K562 (cell line): ENCODE data around the gene MADD. TPM values are rescaled to one million over a fixed set of nuclear protein-coding genes. Genes with fewer than 3 reads are reported as not detected.

ENCODE experiments used
- ETS2 ChIP-seq: IDR thresholded peaks from 2 replicates; pipeline ENCODE4 v1.6.1; 2016; ENCODE audit warnings: borderline replicate concordance, missing genetic modification characterization, mild to moderate bottlenecking, moderate library complexity, missing compliant biosample characterization; ENCODE audit not compliant: poor library complexity, severe bottlenecking
- FOS ChIP-seq: IDR thresholded peaks from 3 replicates; pipeline ENCODE4 v1.6.1; 2011; ENCODE audit not compliant: insufficient read length; ENCODE audit errors: extremely low read depth
- GATAD2B ChIP-seq: fragments of 450-650 bp; IDR thresholded peaks from 2 replicates; pipeline ENCODE4 v1.6.1; 2017; ENCODE audit warnings: mild to moderate bottlenecking, borderline replicate concordance
- HCFC1 ChIP-seq: IDR thresholded peaks from 2 replicates; pipeline ENCODE4 v1.6.1; 2012; ENCODE audit warnings: low read depth, low read length, improper control_type of control experiment
- HMG20B ChIP-seq: fragments of 250-450 bp; sonication (Bioruptor Pico); IDR thresholded peaks from 2 replicates; pipeline ENCODE4 v1.5.0; 2021; ENCODE audit warnings: mild to moderate bottlenecking
- PML ChIP-seq: IDR thresholded peaks from 2 replicates; pipeline ENCODE4 v1.6.1; 2012; ENCODE audit warnings: low read length, inconsistent platforms
- PPARD ChIP-seq: fragments of 250-450 bp; sonication (Bioruptor Pico); IDR thresholded peaks from 2 replicates; pipeline ENCODE4 v1.8.0; 2022; ENCODE audit warnings: inconsistent platforms, mild to moderate bottlenecking, moderate library complexity
- PREB ChIP-seq: sonication (generic); formaldehyde crosslinking; IDR thresholded peaks from 2 replicates; pipeline ENCODE4 v1.8.1; 2023; ENCODE audit warnings: mild to moderate bottlenecking, missing genetic modification reagents
- RAD51 ChIP-seq: fragments of 450-650 bp; IDR thresholded peaks from 2 replicates; pipeline ENCODE4 v1.7.1; 2016; ENCODE audit warnings: low read depth, mild to moderate bottlenecking, borderline replicate concordance
- RNF2 ChIP-seq: sonication (generic); IDR thresholded peaks from 2 replicates; pipeline ENCODE4 v1.6.1; 2016
- SIN3B ChIP-seq: fragments of 450-650 bp; IDR thresholded peaks from 2 replicates; pipeline ENCODE4 v1.6.1; 2017; ENCODE audit warnings: low read depth, mild to moderate bottlenecking, moderate library complexity
- SRSF1 ChIP-seq: fragments of 200-400 bp; formaldehyde crosslinking; IDR thresholded peaks from 2 replicates; pipeline ENCODE4 v1.6.1; 2017; ENCODE audit warnings: mild to moderate bottlenecking, low read depth, low read length, moderate library complexity
- WHSC1 ChIP-seq: IDR thresholded peaks from one replicate; pipeline ENCODE4 v1.6.1; 2012; ENCODE audit warnings: low read length, control low read depth, inconsistent platforms
- ZEB2 ChIP-seq: fragments of 450-650 bp; IDR thresholded peaks from 2 replicates; pipeline ENCODE4 v1.6.1; 2016
- ZNF436 ChIP-seq: fragments of 250-450, 450-650 bp; sonication (Bioruptor Pico); formaldehyde crosslinking; IDR thresholded peaks from 2 replicates; pipeline ENCODE4 v1.7.0; 2020; ENCODE audit warnings: mild to moderate bottlenecking
- ZNF551 ChIP-seq: fragments of 250-450 bp; sonication (Bioruptor Pico); IDR thresholded peaks from 2 replicates; pipeline ENCODE4 v1.5.0; 2021; ENCODE audit warnings: mild to moderate bottlenecking, moderate library complexity
- ZNF561 ChIP-seq: fragments of 450-650 bp; formaldehyde crosslinking; conservative IDR thresholded peaks from 2 replicates; pipeline ENCODE4 v1.4.0; 2020; ENCODE audit warnings: mild to moderate bottlenecking, moderate library complexity
- ZNF707 ChIP-seq: fragments of 250-450 bp; sonication (Bioruptor Pico); conservative IDR thresholded peaks from 2 replicates; pipeline ENCODE4 v1.8.0; 2022; ENCODE audit warnings: inconsistent platforms, mild to moderate bottlenecking, moderate library complexity
- ZNF717 ChIP-seq: fragments of 250-450 bp; sonication (Bioruptor Pico); IDR thresholded peaks from 2 replicates; pipeline ENCODE4 v1.5.0; 2021
- polyA plus RNA-seq, 8 experiments: library from polyadenylated mRNA; depleted of rRNA in 4 of 8; stranded (reverse) in 5 of 8; unstranded in 3 of 8; fragments of >200 nt; fragmentation: Nextera tagmentation in 2 of 8; fragmentation: Illumina TruSeq in 1 of 8; extraction: Ambion mirVana in 2 of 8; extraction: Trizol in 1 of 8; gene quantifications; 2 replicates each; pipeline versions ENCODE4 v1.2.1 to v1.2.3, GENCODE V29; 2011 to 2014; ENCODE audit warnings: inconsistent platforms in 1 of 8, missing spikeins in 1 of 8
- total RNA-seq, 7 experiments: library from RNA; depleted of rRNA in 6 of 7; stranded (reverse); fragments of >200 nt in 6 of 7; fragmentation: Illumina TruSeq in 2 of 7; extraction: Trizol in 2 of 7; gene quantifications; 2 replicates each; pipeline versions ENCODE4 v1.2.1 to v1.2.3, GENCODE V29; 2011 to 2021; ENCODE audit warnings: low replicate concordance in 1 of 7
- TF ChIP-seq, protein P1 (sequence below), 3 experiments: fragments of 200-800 bp in 1 of 3; sonication (Bioruptor generic) in 1 of 3; sonication (generic) in 1 of 3; formaldehyde crosslinking in 1 of 3; IDR thresholded peaks; 2 replicates each; pipeline versions ENCODE4 v1.6.1 to v1.8.0; 2016 to 2022; ENCODE audit warnings: mild to moderate bottlenecking in 2 of 3, missing compliant biosample characterization in 2 of 3, missing genetic modification characterization in 2 of 3, missing genetic modification reagents in 1 of 3
- TF ChIP-seq, protein P2 (sequence below): fragments of 450-650 bp; IDR thresholded peaks from 2 replicates; pipeline ENCODE4 v1.6.1; 2017; ENCODE audit warnings: mild to moderate bottlenecking, moderate library complexity
- TF ChIP-seq, protein P3 (sequence below): fragments of 450-650 bp; IDR thresholded peaks from 2 replicates; pipeline ENCODE4 v1.6.1; 2016; ENCODE audit warnings: missing biosample characterization, missing genetic modification characterization

Gene MADD
- total and polyA plus RNA-seq, 9 of the 15 experiments (the other 6 are each of a cell fraction or from before 2014, with no cell fraction given): 0.68 to 57.6 (median 33.6) TPM

GRCh38 chr11:47376525-47377371 is 106.8 kb downstream of the MADD start (continued):
- TF ChIP-seq RNF2 (no peak), ZNF717 (CRISPR knock-in tag) (no peak), RAD51 (peak; percentile 20; the same call in 1 of the 2 replicates), WHSC1 (no peak), GATAD2B (no peak), SIN3B (no peak), PREB (CRISPR knock-in tag) (no peak), ETS2 (tag) (no peak), ZEB2 (peak; percentile 41; the same call in 1 of the 2 replicates), ZNF561 (CRISPR knock-in tag) (no peak), FOS (no peak), ZNF436 (CRISPR knock-in tag) (no peak), ZNF551 (CRISPR knock-in tag) (no peak), SRSF1 (no peak), HMG20B (CRISPR knock-in tag) (no peak), PPARD (CRISPR knock-in tag) (no peak), PML (no peak; the same call in 1 of the 2 replicates), ZNF707 (CRISPR knock-in tag) (no peak), HCFC1 (0 out of 2 replicates have a peak, but pooled peaks have one; percentile 14)
- TF ChIP-seq, protein P1, sequence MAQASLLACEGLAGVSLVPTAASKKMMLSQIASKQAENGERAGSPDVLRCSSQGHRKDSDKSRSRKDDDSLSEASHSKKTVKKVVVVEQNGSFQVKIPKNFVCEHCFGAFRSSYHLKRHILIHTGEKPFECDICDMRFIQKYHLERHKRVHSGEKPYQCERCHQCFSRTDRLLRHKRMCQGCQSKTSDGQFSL (CRISPR knock-in tag; IDR thresholded peaks at IDR 0.05): no peak
- TF ChIP-seq, protein P1 (tag; IDR thresholded peaks at IDR 0.05): no peak
- TF ChIP-seq, protein P2, sequence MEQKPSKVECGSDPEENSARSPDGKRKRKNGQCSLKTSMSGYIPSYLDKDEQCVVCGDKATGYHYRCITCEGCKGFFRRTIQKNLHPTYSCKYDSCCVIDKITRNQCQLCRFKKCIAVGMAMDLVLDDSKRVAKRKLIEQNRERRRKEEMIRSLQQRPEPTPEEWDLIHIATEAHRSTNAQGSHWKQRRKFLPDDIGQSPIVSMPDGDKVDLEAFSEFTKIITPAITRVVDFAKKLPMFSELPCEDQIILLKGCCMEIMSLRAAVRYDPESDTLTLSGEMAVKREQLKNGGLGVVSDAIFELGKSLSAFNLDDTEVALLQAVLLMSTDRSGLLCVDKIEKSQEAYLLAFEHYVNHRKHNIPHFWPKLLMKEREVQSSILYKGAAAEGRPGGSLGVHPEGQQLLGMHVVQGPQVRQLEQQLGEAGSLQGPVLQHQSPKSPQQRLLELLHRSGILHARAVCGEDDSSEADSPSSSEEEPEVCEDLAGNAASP: no peak
- TF ChIP-seq, protein P3, sequence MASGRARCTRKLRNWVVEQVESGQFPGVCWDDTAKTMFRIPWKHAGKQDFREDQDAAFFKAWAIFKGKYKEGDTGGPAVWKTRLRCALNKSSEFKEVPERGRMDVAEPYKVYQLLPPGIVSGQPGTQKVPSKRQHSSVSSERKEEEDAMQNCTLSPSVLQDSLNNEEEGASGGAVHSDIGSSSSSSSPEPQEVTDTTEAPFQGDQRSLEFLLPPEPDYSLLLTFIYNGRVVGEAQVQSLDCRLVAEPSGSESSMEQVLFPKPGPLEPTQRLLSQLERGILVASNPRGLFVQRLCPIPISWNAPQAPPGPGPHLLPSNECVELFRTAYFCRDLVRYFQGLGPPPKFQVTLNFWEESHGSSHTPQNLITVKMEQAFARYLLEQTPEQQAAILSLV (tag): peak; percentile 65
